Measurements from ENCODE around the gene FAM20C.

FAM20C gene

DNA sequence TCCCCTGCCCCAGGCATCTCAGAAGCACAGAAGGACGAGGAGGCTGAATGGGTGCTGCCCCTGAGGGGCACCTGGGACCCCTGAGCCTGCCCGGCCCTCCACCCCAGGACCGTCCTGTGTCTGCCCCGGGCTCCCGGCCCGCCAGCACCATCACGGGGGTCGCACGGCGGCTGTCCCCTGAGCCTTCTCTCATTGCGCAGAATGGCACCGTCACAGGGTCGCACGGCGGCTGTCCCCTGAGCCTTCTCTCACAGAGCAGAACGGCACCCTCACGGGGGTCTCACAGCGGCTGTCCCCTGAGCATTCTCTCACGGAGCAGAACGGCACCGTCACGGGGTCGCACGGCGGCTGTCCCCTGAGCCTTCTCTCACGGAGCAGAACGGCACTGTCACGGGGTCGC is 31.5 kb downstream of the FAM20C start:
- Histone ChIP-seq H3K4me3 (ENCODE audit: low read length) (no peak overlapping the region), H3K4me2 (ENCODE audit: low read length) (no peak overlapping the region), H3K79me2 (ENCODE audit: low read length) (no peaks in the 10 kb centered on the region), H4K20me1 (ENCODE audit: insufficient read depth, low read length) (no peaks in the 10 kb centered on the region), H3K9me3 (ENCODE audit: insufficient read depth, low read length) (no peaks in the 10 kb centered on the region), H3K27ac (ENCODE audit: low read length) (no peak overlapping the region), H3K4me1 (ENCODE audit: low read length) (no peaks in the 10 kb centered on the region), H3K27me3 (ENCODE audit: low read depth, low read length) (no peaks in the 10 kb centered on the region), H2AFZ (ENCODE audit: low read depth, low read length) (no peak overlapping the region), H3K36me3 (replicated peaks; ENCODE audit: low read depth, low read length) (no peaks in the 10 kb centered on the region), H3K9ac (ENCODE audit: low read length) (no peak overlapping the region)
- TF ChIP-seq, protein P1, sequence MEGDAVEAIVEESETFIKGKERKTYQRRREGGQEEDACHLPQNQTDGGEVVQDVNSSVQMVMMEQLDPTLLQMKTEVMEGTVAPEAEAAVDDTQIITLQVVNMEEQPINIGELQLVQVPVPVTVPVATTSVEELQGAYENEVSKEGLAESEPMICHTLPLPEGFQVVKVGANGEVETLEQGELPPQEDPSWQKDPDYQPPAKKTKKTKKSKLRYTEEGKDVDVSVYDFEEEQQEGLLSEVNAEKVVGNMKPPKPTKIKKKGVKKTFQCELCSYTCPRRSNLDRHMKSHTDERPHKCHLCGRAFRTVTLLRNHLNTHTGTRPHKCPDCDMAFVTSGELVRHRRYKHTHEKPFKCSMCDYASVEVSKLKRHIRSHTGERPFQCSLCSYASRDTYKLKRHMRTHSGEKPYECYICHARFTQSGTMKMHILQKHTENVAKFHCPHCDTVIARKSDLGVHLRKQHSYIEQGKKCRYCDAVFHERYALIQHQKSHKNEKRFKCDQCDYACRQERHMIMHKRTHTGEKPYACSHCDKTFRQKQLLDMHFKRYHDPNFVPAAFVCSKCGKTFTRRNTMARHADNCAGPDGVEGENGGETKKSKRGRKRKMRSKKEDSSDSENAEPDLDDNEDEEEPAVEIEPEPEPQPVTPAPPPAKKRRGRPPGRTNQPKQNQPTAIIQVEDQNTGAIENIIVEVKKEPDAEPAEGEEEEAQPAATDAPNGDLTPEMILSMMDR (IDR thresholded peaks at IDR 0.05; ENCODE audit: low read depth, low read length), result no peak
- no peak for TF ChIP-seq EZH2phosphoT487 (IDR thresholded peaks at IDR 0.05; ENCODE audit: low read depth)

DNA sequence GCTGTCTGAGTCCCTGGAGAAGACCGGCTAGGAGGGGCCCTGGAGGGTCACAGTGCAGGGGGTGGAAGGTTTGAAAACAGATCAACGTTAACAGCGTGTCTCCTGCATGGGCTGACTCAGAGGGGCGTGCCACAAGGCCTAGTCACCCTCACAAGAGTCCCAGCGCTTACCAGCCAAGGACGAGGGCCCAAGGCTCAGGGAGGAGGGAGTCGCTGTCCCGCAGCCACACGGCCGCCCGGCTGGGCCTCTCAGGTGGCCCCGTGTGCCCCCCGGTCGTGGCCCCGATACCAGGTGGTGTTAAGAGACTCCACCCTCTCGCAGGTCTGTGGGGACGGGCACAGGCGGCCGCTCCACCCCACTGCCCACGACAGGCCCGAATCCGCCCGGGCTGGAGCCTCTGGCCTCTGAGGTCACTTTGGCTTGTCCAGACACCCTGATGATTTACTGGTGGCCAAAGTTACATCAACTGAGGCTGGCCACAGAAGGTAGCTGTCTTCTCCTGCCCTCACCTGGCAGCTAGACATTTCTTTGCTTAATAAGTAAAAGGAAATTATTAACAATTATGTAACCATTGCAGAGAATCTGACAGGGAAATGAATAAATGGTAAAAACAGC is 34.0 kb downstream of the FAM20C start:
- no peak overlapping the region for H3K4me2 ChIP-seq (ENCODE audit: low read length)
- H3K4me1 ChIP-seq (ENCODE audit: low read length), result no peaks in the 10 kb centered on the region
- no peaks in the 10 kb centered on the region for H3K27me3 ChIP-seq (ENCODE audit: low read depth, low read length)
- TF ChIP-seq, protein P1 (IDR thresholded peaks at IDR 0.05; ENCODE audit: low read depth, low read length), result no peak
- TF ChIP-seq EZH2phosphoT487 (IDR thresholded peaks at IDR 0.05; ENCODE audit: low read depth), result no peak
- H3K9ac ChIP-seq (ENCODE audit: low read length), result no peak overlapping the region
- no peaks in the 10 kb centered on the region for H3K79me2 ChIP-seq (ENCODE audit: low read length)
- H3K27ac ChIP-seq (ENCODE audit: low read length), result no peak overlapping the region
- H3K9me3 ChIP-seq (ENCODE audit: insufficient read depth, low read length), result no peaks in the 10 kb centered on the region
- no peaks in the 10 kb centered on the region for H4K20me1 ChIP-seq (ENCODE audit: insufficient read depth, low read length)
- H3K4me3 ChIP-seq (ENCODE audit: low read length), result no peak overlapping the region
- H2AFZ ChIP-seq (ENCODE audit: low read depth, low read length), result no peak overlapping the region
- no peaks in the 10 kb centered on the region for H3K36me3 ChIP-seq (replicated peaks; ENCODE audit: low read depth, low read length)

DNA sequence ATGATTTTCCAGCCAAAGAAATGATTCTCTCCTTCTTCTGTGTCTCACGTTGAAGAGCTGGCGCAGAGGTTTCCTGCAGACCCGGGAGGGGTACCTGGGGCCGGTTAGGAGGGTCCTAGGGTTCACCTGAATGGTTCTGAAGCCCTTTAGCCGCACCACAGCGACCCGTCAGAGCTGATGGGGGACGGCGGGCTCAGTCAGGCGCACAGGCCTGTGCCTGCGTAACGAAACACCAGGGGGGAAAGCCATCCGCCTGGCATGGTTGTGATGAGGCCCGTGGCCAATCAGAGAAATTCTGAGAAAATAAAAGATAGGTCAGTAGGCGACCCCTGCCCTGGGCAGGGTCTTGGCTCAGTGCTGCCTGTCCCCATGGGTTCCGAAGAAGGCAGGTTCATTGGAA is 35.6 kb downstream of the FAM20C start:
- Histone ChIP-seq H3K36me3 (replicated peaks; ENCODE audit: low read depth, low read length) (no peaks in the 10 kb centered on the region), H3K27me3 (ENCODE audit: low read depth, low read length) (no peaks in the 10 kb centered on the region), H3K4me1 (ENCODE audit: low read length) (no peaks in the 10 kb centered on the region), H2AFZ (ENCODE audit: low read depth, low read length) (no peak overlapping the region), H3K9ac (ENCODE audit: low read length) (no peak overlapping the region), H4K20me1 (ENCODE audit: insufficient read depth, low read length) (no peaks in the 10 kb centered on the region), H3K4me3 (ENCODE audit: low read length) (no peak overlapping the region), H3K9me3 (ENCODE audit: insufficient read depth, low read length) (no peaks in the 10 kb centered on the region), H3K79me2 (ENCODE audit: low read length) (no peaks in the 10 kb centered on the region), H3K27ac (ENCODE audit: low read length) (no peak overlapping the region), H3K4me2 (ENCODE audit: low read length) (no peak overlapping the region)
- TF ChIP-seq, protein P1 (IDR thresholded peaks at IDR 0.05; ENCODE audit: low read depth, low read length), result no peak
- TF ChIP-seq EZH2phosphoT487 (IDR thresholded peaks at IDR 0.05; ENCODE audit: low read depth), result no peak

DNA sequence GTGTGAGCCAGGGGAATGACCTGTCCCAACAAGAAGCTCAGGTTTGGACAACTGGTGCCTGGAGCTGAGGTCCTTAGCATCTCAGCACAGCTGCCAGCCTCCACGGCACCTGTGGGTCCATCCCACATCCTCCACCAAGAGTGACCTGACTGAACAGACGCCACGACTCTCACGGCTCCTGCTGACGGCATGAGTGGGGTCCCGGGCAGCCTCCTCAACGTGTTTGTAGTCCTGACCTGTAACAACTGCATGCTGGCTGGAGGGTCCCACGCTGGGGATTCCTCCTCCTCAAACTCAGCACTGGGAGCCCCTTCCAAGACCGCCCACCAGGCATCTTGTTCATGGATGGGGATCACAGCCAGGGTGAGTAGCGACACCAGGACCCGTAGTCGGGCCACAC is 36.2 kb downstream of the FAM20C start:
- Histone ChIP-seq H3K4me2 (ENCODE audit: low read length) (no peak overlapping the region), H3K27ac (ENCODE audit: low read length) (no peak overlapping the region), H3K4me1 (ENCODE audit: low read length) (no peaks in the 10 kb centered on the region), H2AFZ (ENCODE audit: low read depth, low read length) (no peak overlapping the region), H4K20me1 (ENCODE audit: insufficient read depth, low read length) (no peaks in the 10 kb centered on the region), H3K9ac (ENCODE audit: low read length) (no peak overlapping the region), H3K27me3 (ENCODE audit: low read depth, low read length) (no peaks in the 10 kb centered on the region), H3K79me2 (ENCODE audit: low read length) (no peaks in the 10 kb centered on the region), H3K36me3 (replicated peaks; ENCODE audit: low read depth, low read length) (no peaks in the 10 kb centered on the region), H3K4me3 (ENCODE audit: low read length) (no peak overlapping the region), H3K9me3 (ENCODE audit: insufficient read depth, low read length) (no peaks in the 10 kb centered on the region)
- no peak for TF ChIP-seq EZH2phosphoT487 (IDR thresholded peaks at IDR 0.05; ENCODE audit: low read depth)
- TF ChIP-seq, protein P1 (IDR thresholded peaks at IDR 0.05; ENCODE audit: low read depth, low read length), result no peak
